ENCODE data around the gene MGMT. TPM values are rescaled to one million over a fixed set of nuclear protein-coding genes. Genes with fewer than 3 reads are reported as not detected.

Gene MGMT
- total RNA-seq, 4 donors from 2014 or later: 25.6 to 32.2 (median 29.5) TPM

- Histone ChIP-seq H3K27ac (no peak overlapping the region), H3K27me3 (no peaks in the 10 kb centered on the region), H3K4me3 (no peak overlapping the region), H3K36me3 (no peaks in the 10 kb centered on the region), H3K9me3 (no peaks in the 10 kb centered on the region), H3K4me1 (no peaks in the 10 kb centered on the region)
- DNase-seq (ENCODE audit: low spot score in 2 of 2): no peak
- 96% methylated on average over 9 of the region's 9 CpGs for WGBS
- TF ChIP-seq CTCF (IDR thresholded peaks at IDR 0.05): no peak
- no peak for TF ChIP-seq EP300 (IDR thresholded peaks at IDR 0.05)
- TF ChIP-seq POLR2AphosphoS5 (IDR thresholded peaks at IDR 0.05): no peak
- no peak for TF ChIP-seq POLR2A (IDR thresholded peaks at IDR 0.05)
Observed at GRCh38 chr10:129609551-129609950, 142.5 kb downstream of the MGMT start.

DNA sequence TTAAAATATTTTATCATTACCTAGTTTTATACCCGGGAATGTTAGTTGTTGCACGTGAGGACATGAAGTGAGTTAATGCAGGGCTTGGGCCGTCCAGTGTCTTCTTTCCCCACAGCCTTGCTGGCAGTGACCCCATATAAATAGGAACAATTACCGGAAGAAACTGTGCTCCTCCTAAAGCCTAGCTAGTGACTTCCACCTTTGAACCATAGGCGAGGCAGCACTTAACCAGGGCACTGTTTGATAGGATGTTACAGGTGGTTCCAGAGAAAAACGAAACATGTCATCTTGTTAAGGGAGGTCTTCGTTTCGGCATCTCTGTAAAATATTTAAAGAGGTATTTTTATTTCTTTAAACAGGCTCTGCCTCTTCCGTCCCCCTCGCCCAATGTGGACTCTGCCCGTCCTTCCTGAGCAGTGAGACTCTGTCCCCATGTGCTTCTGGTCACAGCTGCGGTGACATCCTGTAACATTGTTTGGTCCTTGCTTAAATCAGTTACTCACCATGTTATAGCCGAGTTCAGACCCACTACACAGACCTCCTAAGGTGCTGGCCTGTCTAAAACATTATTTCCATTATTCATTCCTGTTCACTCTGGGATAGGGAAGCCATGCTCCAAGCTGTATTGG lies 145.6 kb downstream of the MGMT start:
- TF ChIP-seq POLR2A (IDR thresholded peaks at IDR 0.05) (no peak), CTCF (IDR thresholded peaks at IDR 0.05) (no peak), POLR2AphosphoS5 (IDR thresholded peaks at IDR 0.05) (no peak), EP300 (IDR thresholded peaks at IDR 0.05) (no peak)
- Histone ChIP-seq H3K9me3 (no peaks in the 10 kb centered on the region), H3K4me1 (no peaks in the 10 kb centered on the region), H3K36me3 (no peaks in the 10 kb centered on the region), H3K4me3 (no peak overlapping the region), H3K27me3 (no peaks in the 10 kb centered on the region), H3K27ac (no peak overlapping the region)
- WGBS: 91% methylated on average over 13 of the region's 13 CpGs
- DNase-seq (ENCODE audit: low spot score in 2 of 2): no peak

DNA sequence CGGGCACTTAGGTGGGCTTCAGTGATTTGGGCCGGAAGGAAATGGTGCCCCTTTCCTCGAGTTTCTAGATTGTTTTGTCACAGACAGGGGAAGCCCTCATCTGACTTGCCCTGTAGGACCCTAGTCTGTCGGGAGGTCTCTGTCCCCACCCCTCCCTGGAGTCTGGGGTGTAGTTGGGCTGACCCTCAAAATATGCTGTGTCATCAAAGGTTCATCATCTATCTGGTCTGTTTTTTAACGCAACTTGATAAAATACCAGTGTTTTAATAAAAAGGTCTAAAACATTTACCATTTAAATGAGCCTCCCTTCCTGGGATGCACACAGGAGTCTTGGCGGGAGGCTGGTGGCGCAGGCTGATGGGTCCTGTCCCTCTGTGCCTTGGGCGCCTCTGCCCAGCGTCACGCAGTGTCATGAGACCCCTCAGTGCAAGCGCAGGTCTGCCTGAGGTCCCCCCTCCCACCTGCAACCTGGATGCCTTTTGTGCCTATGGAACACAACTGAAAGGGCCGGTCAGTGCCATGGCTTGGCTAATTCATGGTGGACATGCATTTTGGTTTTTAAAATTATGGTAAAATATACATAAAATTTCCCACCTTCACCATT lies 146.4 kb downstream of the MGMT start:
- Histone ChIP-seq H3K4me1 (no peaks in the 10 kb centered on the region), H3K36me3 (no peaks in the 10 kb centered on the region), H3K27ac (no peak overlapping the region), H3K4me3 (no peak overlapping the region), H3K9me3 (no peaks in the 10 kb centered on the region), H3K27me3 (no peaks in the 10 kb centered on the region)
- TF ChIP-seq CTCF (IDR thresholded peaks at IDR 0.05) (no peak), POLR2A (IDR thresholded peaks at IDR 0.05) (no peak), EP300 (IDR thresholded peaks at IDR 0.05) (no peak), POLR2AphosphoS5 (IDR thresholded peaks at IDR 0.05) (no peak)
- 95% methylated on average over 12 of the region's 12 CpGs for WGBS
- no peak for DNase-seq (ENCODE audit: low spot score in 2 of 2)

GRCh38 chr10:129614341-129614740 lies 147.3 kb downstream of the MGMT start:
- no peaks in the 10 kb centered on the region for H3K36me3 ChIP-seq
- no peaks in the 10 kb centered on the region for H3K9me3 ChIP-seq
- H3K4me1 ChIP-seq: no peaks in the 10 kb centered on the region
- H3K27ac ChIP-seq: no peak overlapping the region
- H3K27me3 ChIP-seq: no peaks in the 10 kb centered on the region
- WGBS: 80% methylated on average over 19 of the region's 19 CpGs
- TF ChIP-seq CTCF (IDR thresholded peaks at IDR 0.05) (no peak), EP300 (IDR thresholded peaks at IDR 0.05) (no peak), POLR2AphosphoS5 (IDR thresholded peaks at IDR 0.05) (no peak), POLR2A (IDR thresholded peaks at IDR 0.05) (no peak)
- H3K4me3 ChIP-seq: no peak overlapping the region
- no peak for DNase-seq (ENCODE audit: low spot score in 2 of 2)

DNA sequence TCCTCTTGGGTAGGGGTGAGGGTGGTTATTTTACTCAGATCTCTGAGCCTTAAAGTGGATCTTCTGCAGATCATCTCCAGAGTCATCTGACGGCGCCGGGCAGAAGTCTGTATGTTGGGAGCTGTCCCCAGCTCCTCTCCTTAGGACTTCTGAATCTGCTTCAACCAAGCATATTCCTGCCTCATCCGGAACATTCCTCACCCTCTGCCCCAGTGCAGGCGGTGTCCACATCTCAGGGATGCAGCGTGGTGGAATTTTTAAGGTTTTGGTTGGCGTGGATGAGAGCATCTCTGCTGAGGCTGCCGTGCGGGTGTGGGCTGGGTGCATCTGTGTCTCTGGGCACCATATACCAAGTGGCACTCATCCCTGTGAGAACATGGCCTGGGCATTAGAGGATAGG lies 148.3 kb downstream of the MGMT start:
- no peaks in the 10 kb centered on the region for H3K9me3 ChIP-seq
- no peaks in the 10 kb centered on the region for H3K36me3 ChIP-seq
- H3K27ac ChIP-seq: no peak overlapping the region
- no peaks in the 10 kb centered on the region for H3K4me1 ChIP-seq
- 90% methylated on average over 9 of the region's 9 CpGs for WGBS
- no peaks in the 10 kb centered on the region for H3K27me3 ChIP-seq
- no peak for TF ChIP-seq EP300 (IDR thresholded peaks at IDR 0.05)
- no peak for TF ChIP-seq POLR2AphosphoS5 (IDR thresholded peaks at IDR 0.05)
- no peak for TF ChIP-seq POLR2A (IDR thresholded peaks at IDR 0.05)
- TF ChIP-seq CTCF (IDR thresholded peaks at IDR 0.05): no peak
- no peak for DNase-seq (ENCODE audit: low spot score in 2 of 2)
- H3K4me3 ChIP-seq: no peak overlapping the region
